Activated gamma-delta T cell treated with Interleukin-2 at 50 U/mL for 16 hours (primary cell): ENCODE measurements around the gene C10orf120.

Source experiments
- DNase-seq: peaks from one replicate; pipeline ENCODE4 v3.0.0-alpha.2; 2020

C10orf120 gene

GRCh38 chr10:122658356-122659049 lies 41.1 kb downstream of the C10orf120 start:
- no peak for DNase-seq

GRCh38 chr10:122657729-122658128 lies 41.9 kb downstream of the C10orf120 start:
- no peak for DNase-seq

GRCh38 chr10:122657255-122657654 lies 42.4 kb downstream of the C10orf120 start:
- DNase-seq: no peak

DNA sequence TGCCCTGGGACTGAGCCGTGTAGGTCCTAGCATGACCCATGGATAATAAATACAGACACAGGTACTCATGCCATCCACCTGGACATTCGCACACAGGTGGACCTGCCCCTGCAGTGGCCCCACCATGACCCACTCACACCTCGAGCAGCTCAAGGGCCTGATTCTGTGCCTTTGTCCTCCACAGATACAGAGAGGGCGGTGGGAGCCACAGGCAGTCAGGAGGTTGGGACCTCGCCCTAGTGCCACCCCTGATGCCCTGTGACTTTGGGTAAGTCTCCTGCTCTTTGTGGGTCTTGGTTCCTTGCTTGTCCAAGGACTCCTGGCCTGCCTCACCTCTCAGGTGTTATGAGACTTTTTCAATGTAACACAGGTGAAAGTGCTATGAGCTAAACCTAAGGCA lies 42.9 kb downstream of the C10orf120 start:
- DNase-seq: no peak

GRCh38 chr10:122656308-122656705 lies 43.3 kb downstream of the C10orf120 start:
- no peak for DNase-seq

GRCh38 chr10:122655524-122656307 lies 43.9 kb downstream of the C10orf120 start:
- DNase-seq: no peak

GRCh38 chr10:122650331-122650730 lies 49.3 kb downstream of the C10orf120 start:
- DNase-seq: no peak

GRCh38 chr10:122649903-122650302 lies 49.7 kb downstream of the C10orf120 start:
- no peak for DNase-seq

- DNase-seq: no peak
These were observed 50.8 kb downstream of the C10orf120 start for GRCh38 chr10:122648599-122649428.
